HEK293T (cell line): ENCODE results near the gene ITGA11.

ENCODE experiments used
- CTCF ChIA-PET: fragments of 350-600 bp; formaldehyde crosslinking; extraction: SDS; loops from one replicate; lab custom pipeline; 2021; ENCODE audit warnings: antibody characterized with exemption, inconsistent platforms; lab: Yijun Ruan, JAX
- POLR2A ChIA-PET: fragments of 350-600 bp; formaldehyde crosslinking; extraction: SDS; loops from one replicate; lab custom pipeline; 2020; ENCODE audit warnings: antibody characterized with exemption, inconsistent platforms; lab: Yijun Ruan, JAX
- DNase-seq: peaks from one replicate; pipeline ENCODE4 v3.0.0; 2012; ENCODE audit warnings: mixed read lengths; ENCODE audit errors: extremely low spot score
- ARNT ChIP-seq: fragments of 450-650 bp; IDR thresholded peaks from 2 replicates; pipeline ENCODE4 v1.6.1; 2017; ENCODE audit warnings: mild to moderate bottlenecking
- BHLHE40 ChIP-seq: fragments of 450-650 bp; IDR thresholded peaks from 2 replicates; pipeline ENCODE4 v1.6.1; 2016; ENCODE audit warnings: mild to moderate bottlenecking, moderate library complexity, borderline replicate concordance
- CTBP1 ChIP-seq: fragments of 450-650 bp; IDR thresholded peaks from 2 replicates; pipeline ENCODE4 v1.6.1; 2016; ENCODE audit warnings: borderline replicate concordance
- ELF4 ChIP-seq: fragments of 450-650 bp; IDR thresholded peaks from 2 replicates; pipeline ENCODE4 v1.6.1; 2017; ENCODE audit warnings: antibody characterized with exemption
- FOXA1 ChIP-seq: fragments of 450-650 bp; IDR thresholded peaks from 2 replicates; pipeline ENCODE4 v1.6.1; 2016; ENCODE audit warnings: mild to moderate bottlenecking
- FOXK2 ChIP-seq: fragments of 450-650 bp; IDR thresholded peaks from 2 replicates; pipeline ENCODE4 v1.6.1; 2016; ENCODE audit warnings: mild to moderate bottlenecking
- FOXM1 ChIP-seq: fragments of 450-650 bp; IDR thresholded peaks from 2 replicates; pipeline ENCODE4 v1.6.1; 2017; ENCODE audit warnings: mild to moderate bottlenecking, borderline replicate concordance
- HDGF ChIP-seq: fragments of 450-650 bp; IDR thresholded peaks from 2 replicates; pipeline ENCODE4 v1.6.1; 2017; ENCODE audit warnings: antibody characterized with exemption, borderline replicate concordance
- L3MBTL2 ChIP-seq: fragments of 450-650 bp; conservative IDR thresholded peaks from 2 replicates; pipeline ENCODE4 v1.6.1; 2016; ENCODE audit warnings: mild to moderate bottlenecking
- LEF1 ChIP-seq: fragments of 450-650 bp; IDR thresholded peaks from 2 replicates; pipeline ENCODE4 v1.6.1; 2017; ENCODE audit warnings: mild to moderate bottlenecking, borderline replicate concordance
- NFRKB ChIP-seq: fragments of 450-650 bp; IDR thresholded peaks from 2 replicates; pipeline ENCODE4 v1.6.1; 2016; ENCODE audit warnings: mild to moderate bottlenecking, moderate library complexity
- PKNOX1 ChIP-seq: fragments of 450-650 bp; IDR thresholded peaks from 2 replicates; pipeline ENCODE4 v1.6.1; 2016
- SP1 ChIP-seq: fragments of 450-650 bp; IDR thresholded peaks from 2 replicates; pipeline ENCODE4 v1.6.1; 2017
- SUZ12 ChIP-seq: fragments of 450-650 bp; IDR thresholded peaks from 2 replicates; pipeline ENCODE4 v1.6.1; 2016; ENCODE audit warnings: mild to moderate bottlenecking
- TARDBP ChIP-seq: fragments of 450-650 bp; IDR thresholded peaks from 2 replicates; pipeline ENCODE4 v1.6.1; 2016
- ZNF384 ChIP-seq: fragments of 450-650 bp; IDR thresholded peaks from 2 replicates; pipeline ENCODE4 v1.6.1; 2016

ITGA11 gene

GRCh38 chr15:68449389-68449788 is 17.4 kb upstream of the ITGA11 start:
- CTCF ChIA-PET, result interaction anchor here (0.8 kb wide), 1 partner anchor 17 kb away, joined by 3 read pairs; no protein-coding TSS in a partner anchor

GRCh38 chr15:68447976-68448755 is 16.2 kb upstream of the ITGA11 start:
- no peak for TF ChIP-seq HDGF
- no peak for TF ChIP-seq ZNF384
- no peak for TF ChIP-seq FOXK2
- TF ChIP-seq L3MBTL2, result no peak
- no peak for TF ChIP-seq BHLHE40
- TF ChIP-seq ELF4, result no peak
- no peak for TF ChIP-seq FOXA1
- TF ChIP-seq FOXM1, result no peak
- no peak for TF ChIP-seq ARNT
- TF ChIP-seq SP1, result no peak
- TF ChIP-seq NFRKB, result no peak
- no peak for TF ChIP-seq TARDBP
- no peak for TF ChIP-seq SUZ12
- TF ChIP-seq CTBP1, result no peak
- no peak for TF ChIP-seq PKNOX1
- TF ChIP-seq LEF1, result no peak
- CTCF ChIA-PET, result no interaction called here
- no peak for DNase-seq
- POLR2A ChIA-PET, result no interaction called here

More at GRCh38 chr15:68449389-68449788, 17.4 kb upstream of the ITGA11 start:
- TF ChIP-seq FOXA1 (no peak), SP1 (no peak), FOXM1 (no peak), LEF1 (no peak), FOXK2 (no peak)
- no peak for DNase-seq
- POLR2A ChIA-PET, result no interaction called here

- DNase-seq, result no peak
- POLR2A ChIA-PET, result no interaction called here
- CTCF ChIA-PET, result no interaction called here
- TF ChIP-seq TARDBP (no peak), PKNOX1 (no peak), SP1 (no peak), FOXA1 (no peak)
These were observed 15.2 kb upstream of the ITGA11 start for GRCh38 chr15:68447209-68447608.

GRCh38 chr15:68445351-68445750 is 13.4 kb upstream of the ITGA11 start:
- TF ChIP-seq NFRKB, result no peak
- TF ChIP-seq TARDBP, result no peak
- TF ChIP-seq FOXA1, result no peak
- no peak for TF ChIP-seq PKNOX1
- TF ChIP-seq LEF1, result no peak
- TF ChIP-seq SP1, result no peak
- no peak for TF ChIP-seq HDGF
- TF ChIP-seq BHLHE40, result no peak
- no peak for TF ChIP-seq ZNF384
- no peak for TF ChIP-seq FOXM1
- no peak for TF ChIP-seq ELF4
- no peak for TF ChIP-seq L3MBTL2
- TF ChIP-seq ARNT, result no peak
- TF ChIP-seq CTBP1, result no peak
- TF ChIP-seq SUZ12, result no peak
- ChIA-PET POLR2A (no interaction called here), CTCF (no interaction called here)
- DNase-seq, result no peak

- ChIA-PET POLR2A (no interaction called here), CTCF (no interaction called here)
- no peak for TF ChIP-seq SP1
- no peak for TF ChIP-seq TARDBP
- no peak for TF ChIP-seq BHLHE40
- TF ChIP-seq SUZ12, result no peak
- TF ChIP-seq FOXA1, result no peak
- no peak for DNase-seq
These were observed 12.4 kb upstream of the ITGA11 start for GRCh38 chr15:68444336-68444735.

- ChIA-PET CTCF (interaction anchor here (1.4 kb wide), 1 partner anchor 15 kb away, joined by 3 read pairs; no protein-coding TSS in a partner anchor), POLR2A (interaction anchor here (1.9 kb wide), 1 partner anchor 11 kb away, joined by 5 read pairs; the partner anchor contains the start of gene ITGA11)
- TF ChIP-seq FOXM1, result no peak
- TF ChIP-seq FOXK2, result no peak
- TF ChIP-seq SP1, result no peak
- no peak for TF ChIP-seq LEF1
- no peak for TF ChIP-seq TARDBP
- no peak for TF ChIP-seq FOXA1
- TF ChIP-seq ZNF384, result no peak
- no peak for TF ChIP-seq ELF4
- no peak for TF ChIP-seq SUZ12
- TF ChIP-seq CTBP1, result no peak
- DNase-seq, result no peak
These were observed 10.9 kb upstream of the ITGA11 start for GRCh38 chr15:68442903-68443302.
